ENCODE data around the gene TESK1.
"Not testable (repeated sequence)": the region's sequence is repeated elsewhere in the genome, so short reads cannot be mapped to it uniquely, and the experiment has no call there.

The TESK1 gene

DNA sequence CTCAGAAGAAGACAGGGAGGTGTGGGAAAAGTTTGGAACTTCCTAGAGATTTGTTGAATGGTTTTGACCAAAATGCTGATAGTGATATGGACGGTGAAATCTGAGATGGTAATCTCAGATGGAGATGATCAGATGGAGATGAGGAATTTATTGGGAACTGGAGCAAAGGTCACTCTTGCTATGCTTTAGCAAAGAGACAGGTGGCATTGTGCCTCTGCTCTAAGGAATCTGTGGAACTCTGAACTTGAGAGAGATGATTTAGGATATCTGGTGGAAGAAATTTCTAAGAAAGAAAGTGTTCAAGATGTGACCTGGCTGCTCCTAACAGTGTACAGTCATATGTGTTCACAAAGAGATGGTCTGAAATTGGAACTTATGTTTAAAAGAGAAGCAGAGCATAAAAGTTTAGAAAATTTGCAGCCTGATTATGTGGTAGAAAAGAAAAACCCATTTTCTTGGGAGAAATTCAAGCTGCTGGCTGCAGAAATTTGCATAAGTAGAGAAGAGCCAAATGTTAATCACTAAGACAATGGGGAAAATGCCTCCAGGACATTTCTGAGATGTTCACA is 25.3 kb upstream of the TESK1 start:
- not testable (repeated sequence) for DNase-seq (ENCODE audit: low spot score)

DNA sequence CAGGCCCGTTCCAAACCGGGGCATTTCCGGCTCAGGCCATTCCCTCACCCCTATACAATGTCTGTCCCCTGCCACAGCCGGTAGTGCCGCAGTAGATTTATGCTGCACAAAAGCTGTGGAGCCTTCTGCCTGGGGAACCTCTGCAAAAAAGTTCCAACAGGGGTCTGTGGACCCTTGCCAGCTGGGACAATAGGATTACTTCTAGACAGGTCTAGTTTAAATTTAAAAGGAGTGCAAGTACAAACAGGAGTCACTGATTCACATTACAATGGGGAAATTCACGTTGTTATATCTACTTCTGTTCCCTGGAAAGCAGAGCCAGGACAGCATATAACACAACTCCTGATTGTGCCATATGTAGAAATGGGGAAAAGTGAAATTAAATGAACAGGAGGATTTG is 21.5 kb upstream of the TESK1 start:
- DNase-seq (ENCODE audit: low spot score): not testable (repeated sequence)

GRCh38 chr9:35584681-35585080 is 20.4 kb upstream of the TESK1 start:
- not testable (repeated sequence) for DNase-seq (ENCODE audit: low spot score)

- DNase-seq (ENCODE audit: low spot score): not testable (repeated sequence)
These were observed 16.6 kb upstream of the TESK1 start for GRCh38 chr9:35588506-35588905.

- DNase-seq (ENCODE audit: low spot score): no peak
These were observed 11.5 kb upstream of the TESK1 start for GRCh38 chr9:35593581-35593980.

DNA sequence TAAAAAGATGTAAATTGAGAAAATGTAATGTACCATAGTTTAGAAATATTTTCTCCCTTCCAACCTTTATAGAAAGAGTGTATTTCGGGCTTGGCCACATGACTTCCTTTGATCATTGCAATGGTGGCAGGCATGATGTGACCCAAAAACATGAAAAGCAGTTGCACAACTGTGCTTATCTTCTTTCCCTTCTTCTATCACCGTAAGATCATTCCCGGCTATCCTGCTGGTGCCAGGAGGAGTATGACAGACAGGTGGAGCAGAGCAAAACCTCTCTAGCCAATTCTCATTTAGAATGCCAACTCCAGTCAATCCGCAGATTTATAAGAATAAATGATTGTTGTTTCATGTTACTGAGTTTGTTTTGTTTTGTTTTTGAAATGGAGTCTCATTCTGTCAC is 10.6 kb upstream of the TESK1 start:
- DNase-seq (ENCODE audit: low spot score): no peak

GRCh38 chr9:35596907-35597306 is 8.2 kb upstream of the TESK1 start:
- not testable (repeated sequence) for DNase-seq (ENCODE audit: low spot score)

DNA sequence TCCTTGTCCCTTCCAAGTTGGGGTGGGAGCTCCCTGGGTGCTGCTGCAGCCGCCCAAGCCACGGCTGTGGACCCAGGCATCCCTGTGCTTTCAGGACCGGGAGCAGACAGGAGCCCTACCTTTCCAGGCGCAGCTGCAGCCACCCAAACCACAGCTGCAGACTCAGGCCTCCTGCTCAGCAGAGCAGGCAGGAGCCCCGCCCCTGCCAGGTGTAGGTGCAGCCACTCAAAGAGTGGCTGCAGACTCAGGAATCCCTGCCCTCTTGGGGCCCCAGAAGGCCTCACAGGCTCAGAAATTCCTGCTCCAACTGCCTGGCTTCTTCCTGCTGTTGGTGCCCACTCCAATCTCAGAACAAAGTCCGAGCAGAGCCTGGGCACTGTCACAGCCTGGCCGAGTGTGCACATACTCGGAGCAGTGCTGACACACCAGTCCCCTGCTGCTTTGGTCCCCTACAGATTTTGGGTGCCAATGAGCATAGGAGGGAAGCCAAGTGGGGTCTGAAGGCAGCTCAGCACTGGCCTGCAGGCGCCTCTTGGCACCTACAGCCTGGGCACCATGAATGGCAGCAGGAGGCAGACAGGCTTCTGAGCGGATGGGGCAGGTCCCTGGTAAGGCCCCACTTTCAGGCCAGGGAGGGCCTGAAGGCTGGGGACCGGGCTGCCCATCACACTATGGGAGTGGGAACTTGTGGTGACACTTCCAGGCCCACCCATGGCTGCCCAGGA is 6.0 kb upstream of the TESK1 start:
- no peak for DNase-seq (ENCODE audit: low spot score)

- no peak for DNase-seq (ENCODE audit: low spot score)
These were observed 5.1 kb upstream of the TESK1 start for GRCh38 chr9:35599763-35600604.

DNA sequence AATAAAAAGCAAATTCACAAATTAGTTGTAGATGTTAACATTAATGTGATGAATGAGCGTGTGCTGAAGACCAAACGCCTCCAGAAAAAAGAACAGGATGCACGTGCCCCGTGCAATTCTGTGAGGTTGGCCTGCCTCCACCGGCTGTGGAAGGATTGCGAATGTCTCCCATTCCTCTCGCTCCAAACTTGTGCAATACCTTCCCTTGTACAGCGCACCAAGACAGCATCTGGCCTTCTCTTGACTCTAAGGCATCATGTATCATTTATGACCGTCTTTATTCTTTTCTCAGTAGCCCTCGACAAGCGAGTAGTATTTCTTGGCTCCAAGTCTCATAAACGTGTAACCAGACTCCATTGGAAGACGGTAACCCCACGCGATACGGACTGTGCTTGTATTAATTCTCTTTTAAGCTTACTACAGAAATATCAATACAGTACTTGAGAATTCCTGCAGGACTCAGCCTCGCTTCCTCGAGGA is 1.5 kb upstream of the TESK1 start:
- DNase-seq (ENCODE audit: low spot score): peak; percentile 13

DNA sequence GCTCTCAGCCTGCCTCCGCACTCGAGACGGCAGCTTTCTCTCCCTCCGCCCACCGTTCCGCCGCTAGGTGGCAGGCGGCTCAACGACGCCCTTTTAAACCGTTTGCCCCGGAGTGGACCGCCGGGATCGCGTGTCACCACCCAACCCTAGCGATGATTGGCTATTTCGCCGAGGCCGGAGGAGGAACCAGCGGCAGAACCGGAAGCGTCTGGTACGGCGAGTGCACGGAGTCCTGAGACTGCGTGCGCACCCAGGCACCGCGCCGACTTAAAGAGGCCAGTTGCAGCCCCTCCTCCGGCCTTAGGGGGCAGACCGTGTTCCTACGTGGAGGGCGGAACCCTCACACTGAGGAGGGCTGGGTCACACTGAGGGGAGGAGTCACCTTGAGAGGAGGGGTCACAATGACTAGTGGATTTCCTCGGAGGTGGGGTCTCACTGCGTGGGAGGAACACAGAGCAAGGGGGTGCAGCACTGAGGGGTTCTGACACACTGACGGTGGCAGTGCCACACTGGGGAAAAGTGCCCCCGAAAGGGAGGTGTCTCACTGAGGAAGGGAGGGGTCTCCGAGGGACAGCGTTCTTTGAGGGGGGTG is 980 bp upstream of the TESK1 start:
- peak; percentile 100 for DNase-seq (ENCODE audit: low spot score)

DNA sequence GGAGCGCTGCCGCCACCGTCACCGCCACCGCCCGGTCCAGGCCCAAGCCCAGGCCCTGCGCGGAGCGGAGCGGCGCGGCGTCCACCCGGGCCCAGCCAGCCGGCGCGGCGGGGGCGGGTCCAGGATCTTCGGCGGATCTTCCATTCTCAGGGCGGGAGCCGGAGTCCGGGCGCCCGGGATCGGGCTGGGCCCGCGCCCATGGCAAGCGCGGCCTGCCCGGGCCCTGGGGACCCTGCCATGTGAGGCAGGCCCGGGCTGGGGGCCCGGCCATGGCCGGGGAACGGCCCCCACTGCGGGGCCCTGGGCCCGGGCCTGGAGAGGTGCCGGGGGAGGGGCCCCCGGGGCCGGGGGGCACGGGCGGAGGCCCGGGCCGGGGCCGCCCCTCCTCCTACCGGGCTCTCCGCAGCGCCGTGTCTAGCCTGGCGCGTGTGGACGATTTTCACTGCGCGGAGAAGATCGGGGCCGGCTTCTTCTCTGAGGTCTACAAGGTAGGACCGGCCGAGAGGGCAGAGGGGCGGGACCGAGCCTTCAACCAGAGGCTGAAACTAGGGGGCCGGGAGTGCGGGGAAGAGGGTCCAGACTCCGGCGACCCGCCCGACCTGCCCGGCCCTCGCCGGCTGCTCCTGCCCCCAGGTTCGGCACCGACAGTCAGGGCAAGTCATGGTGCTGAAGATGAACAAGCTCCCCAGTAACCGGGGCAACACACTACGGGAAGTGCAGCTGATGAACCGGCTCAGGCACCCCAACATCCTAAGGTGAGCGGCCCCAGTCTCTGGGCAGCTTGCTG is 482 bp downstream of the TESK1 start:
- peak; percentile 28 for DNase-seq (ENCODE audit: low spot score)

- DNase-seq (ENCODE audit: low spot score): no peak
These were observed 1.1 kb downstream of the TESK1 start for GRCh38 chr9:35606138-35606504.

DNA sequence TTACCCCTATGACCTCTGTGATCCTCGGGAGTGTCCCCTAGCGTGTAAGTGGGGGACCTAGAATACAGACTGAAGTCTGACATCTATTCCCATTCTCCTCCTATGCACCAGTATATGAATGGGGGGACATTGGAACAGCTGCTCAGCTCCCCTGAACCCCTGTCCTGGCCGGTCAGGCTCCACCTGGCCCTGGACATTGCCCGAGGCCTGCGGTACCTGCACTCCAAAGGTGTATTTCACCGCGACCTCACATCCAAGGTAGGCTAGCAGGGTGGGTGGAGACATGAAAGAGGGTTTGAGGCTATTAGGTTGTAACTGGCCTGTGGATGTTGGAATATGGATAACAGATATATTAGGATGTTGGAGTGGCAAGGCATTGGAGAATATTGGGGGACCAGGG is 1.7 kb downstream of the TESK1 start:
- no peak for DNase-seq (ENCODE audit: low spot score)

DNA sequence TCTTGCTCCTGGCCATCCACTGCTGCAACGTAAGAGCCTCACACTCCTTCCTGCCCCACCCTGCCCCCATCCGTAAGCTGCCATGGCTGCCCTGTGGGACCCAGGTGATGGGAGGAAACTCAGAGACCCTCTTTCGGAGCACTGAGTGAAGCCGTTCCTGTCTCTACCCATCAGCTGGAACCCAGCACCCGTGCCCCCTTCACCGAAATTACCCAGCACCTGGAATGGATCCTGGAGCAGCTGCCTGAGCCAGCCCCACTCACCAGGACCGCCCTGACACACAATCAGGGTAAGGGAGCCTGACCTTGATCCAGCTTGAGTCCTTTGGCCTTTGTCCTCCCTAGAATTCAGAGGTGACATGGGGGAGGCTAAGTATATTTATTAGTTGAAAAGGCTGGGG is 3.2 kb downstream of the TESK1 start:
- no peak for DNase-seq (ENCODE audit: low spot score)

DNA sequence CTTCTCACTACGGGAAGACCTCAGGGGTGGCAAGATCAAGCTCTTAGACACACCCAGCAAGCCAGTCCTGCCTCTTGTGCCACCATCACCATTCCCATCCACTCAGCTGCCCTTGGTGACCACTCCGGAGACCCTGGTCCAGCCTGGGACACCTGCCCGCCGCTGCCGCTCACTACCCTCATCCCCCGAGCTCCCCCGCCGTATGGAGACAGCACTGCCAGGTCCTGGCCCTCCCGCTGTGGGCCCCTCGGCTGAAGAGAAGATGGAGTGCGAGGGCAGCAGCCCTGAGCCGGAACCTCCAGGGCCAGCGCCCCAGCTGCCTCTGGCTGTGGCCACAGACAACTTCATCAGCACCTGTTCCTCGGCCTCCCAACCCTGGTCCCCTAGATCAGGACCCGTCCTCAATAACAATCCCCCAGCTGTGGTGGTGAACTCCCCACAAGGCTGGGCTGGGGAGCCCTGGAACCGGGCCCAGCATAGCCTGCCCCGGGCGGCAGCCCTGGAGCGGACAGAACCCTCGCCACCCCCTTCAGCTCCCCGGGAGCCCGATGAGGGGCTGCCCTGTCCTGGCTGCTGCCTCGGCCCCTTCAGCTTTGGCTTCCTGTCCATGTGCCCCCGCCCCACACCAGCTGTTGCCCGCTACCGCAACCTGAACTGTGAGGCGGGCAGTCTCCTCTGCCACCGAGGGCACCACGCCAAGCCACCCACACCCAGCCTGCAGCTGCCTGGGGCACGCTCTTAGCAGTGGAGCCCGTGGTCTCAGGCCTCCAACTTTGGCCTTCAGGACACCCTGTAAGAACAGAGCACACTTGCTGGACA is 4.1 kb downstream of the TESK1 start:
- no peak for DNase-seq (ENCODE audit: low spot score)

GRCh38 chr9:35609820-35610163 is 4.7 kb downstream of the TESK1 start:
- DNase-seq (ENCODE audit: low spot score): no peak

DNA sequence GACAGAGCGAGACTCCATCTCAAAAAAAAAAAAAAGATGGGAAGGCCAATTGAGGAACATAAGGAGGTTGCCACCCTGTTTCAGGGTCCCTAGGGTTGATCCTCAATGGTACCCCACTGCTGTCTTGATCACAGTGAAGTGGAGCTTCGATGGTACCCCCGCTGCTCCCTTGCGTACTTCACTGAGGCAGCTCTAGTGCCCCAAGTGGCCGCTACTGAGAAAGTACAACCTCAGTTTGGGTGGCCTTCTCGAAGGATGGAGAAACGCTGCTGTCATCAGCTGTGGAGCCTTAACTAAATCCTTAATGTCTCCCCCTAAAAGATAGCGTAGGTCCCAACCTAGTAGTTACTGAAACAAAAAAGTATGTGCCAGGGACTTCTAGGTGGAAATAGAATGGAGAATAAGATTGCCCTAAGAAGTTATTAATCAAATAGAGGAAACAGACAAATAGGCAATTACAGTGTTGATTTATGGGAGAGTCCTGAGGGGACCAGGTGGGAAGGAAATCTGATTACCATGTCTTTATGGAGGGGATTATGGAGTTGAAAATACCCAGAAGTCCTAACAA is 6.3 kb downstream of the TESK1 start:
- peak; percentile 51 for DNase-seq (ENCODE audit: low spot score)

DNA sequence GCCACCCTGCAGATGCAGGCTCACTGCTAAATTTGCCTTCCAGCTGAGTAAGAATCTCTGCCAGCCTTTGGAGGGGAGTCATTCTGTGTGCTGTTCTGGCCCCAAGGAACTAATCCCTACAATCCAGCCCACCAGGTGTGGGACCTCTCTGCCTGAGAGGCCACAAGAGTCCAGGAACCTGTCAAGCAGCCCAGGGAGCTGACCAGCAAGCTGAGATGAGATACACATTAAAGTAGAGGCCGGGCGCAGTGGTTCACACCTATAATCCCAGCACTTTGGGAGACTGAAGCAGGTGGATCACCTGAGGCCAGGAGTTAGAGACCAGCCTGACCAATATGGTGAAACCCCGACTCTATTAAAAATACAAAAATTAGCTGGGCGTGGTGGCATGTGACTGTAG is 7.0 kb downstream of the TESK1 start:
- DNase-seq (ENCODE audit: low spot score): not testable (repeated sequence)

GRCh38 chr9:35612843-35613242 is 7.8 kb downstream of the TESK1 start:
- DNase-seq (ENCODE audit: low spot score): no peak
